GM18498 (cell line): ENCODE data around the gene STARD10.

ENCODE experiments used
- ATAC-seq: cut with Tn5 transposase; IDR thresholded peaks from one replicate; pipeline ENCODE4 v1.9.1; 2021; ENCODE audit warnings: mild to moderate bottlenecking, moderate library complexity; ENCODE audit not compliant: unreplicated experiment

Gene STARD10

DNA sequence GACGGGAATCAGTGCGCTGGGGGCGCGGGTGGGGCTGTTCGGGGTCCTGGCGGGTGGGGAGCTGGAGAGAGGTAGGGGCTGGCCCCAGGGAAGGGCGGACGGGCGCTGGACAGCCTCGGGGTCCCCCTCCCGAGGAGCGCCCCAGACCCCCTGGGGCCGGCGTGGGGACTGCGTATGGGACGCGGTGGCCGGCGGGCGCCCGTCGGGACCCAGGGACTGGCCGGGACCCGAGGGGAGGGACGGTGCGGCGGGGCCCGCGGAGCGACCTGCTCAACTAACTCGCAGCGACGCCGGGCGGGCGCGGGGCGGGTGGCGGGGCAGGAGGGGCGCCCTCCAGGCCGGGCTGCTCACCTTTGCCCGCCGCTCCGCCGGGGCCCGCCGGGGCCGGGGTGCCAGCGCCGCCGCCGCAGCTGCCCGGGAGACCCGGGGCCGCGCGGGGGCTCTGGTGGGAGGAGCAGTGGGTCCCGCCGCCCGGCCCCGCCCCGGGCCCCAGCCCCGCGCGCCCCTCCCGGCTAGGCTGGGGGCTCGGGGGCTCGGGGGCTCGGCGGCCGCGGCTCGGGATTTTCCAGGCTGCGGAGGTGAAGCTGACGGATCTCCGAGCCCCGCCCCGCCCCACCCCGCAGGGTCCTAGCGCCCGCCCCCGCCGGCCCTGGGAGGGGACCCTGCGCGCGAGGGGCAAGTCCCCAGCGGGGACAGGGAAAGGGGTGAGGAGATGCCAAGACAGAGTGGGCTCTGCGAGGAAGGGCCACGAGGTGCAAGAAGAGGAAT lies 12.3 kb downstream of the STARD10 start:
- ATAC-seq: peak; percentile 57

DNA sequence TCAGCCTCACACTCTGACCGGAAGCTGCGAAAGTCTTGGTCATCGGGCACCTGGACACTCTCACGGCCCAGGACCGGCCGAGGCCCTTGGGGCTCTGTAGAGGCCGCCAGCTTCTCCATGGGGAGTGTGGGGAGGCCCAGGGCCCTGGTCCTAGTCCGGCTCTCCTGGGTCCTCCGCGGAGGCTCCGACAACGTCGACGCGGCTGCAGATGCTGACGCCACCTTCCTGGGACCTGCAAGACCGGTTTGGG lies 12.9 kb downstream of the STARD10 start:
- no peak for ATAC-seq

DNA sequence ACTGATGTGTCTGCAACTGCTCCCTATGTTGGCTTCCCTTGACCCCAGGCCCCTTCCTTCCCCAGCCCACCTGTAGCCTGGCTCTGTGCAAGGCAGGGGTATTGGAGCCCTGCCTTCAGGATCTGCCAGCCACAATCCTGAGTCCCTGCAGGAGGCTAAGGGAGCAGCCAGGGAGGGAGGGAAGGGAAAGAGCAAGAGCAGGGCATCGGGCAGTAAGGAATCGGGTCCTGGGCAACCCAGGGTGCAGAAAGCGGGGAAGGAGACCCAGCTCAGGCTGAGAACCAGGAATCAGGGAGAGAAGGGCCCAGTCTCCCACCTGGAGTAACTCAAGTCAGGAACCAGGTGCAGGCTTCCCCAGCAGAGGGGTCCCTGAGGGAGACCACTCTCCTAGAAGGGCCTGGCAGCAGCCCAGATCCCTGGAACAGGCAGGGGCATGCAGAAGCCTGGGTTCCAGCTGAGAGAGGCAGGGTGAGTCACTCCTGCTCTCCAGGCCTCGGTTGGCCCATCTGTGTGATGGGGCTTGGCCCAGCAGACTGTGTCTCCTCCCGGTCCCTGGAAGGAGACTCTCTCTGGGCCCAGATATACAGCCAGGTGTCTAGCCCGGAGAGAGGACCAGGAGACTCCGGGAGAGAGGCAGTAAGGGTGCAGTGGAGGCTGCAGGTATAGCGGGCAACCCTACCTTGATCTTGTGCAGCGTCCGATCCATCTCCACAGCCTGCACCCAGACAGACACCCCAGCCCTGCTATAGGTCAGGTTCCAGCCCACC lies 13.4 kb downstream of the STARD10 start:
- ATAC-seq: no peak

DNA sequence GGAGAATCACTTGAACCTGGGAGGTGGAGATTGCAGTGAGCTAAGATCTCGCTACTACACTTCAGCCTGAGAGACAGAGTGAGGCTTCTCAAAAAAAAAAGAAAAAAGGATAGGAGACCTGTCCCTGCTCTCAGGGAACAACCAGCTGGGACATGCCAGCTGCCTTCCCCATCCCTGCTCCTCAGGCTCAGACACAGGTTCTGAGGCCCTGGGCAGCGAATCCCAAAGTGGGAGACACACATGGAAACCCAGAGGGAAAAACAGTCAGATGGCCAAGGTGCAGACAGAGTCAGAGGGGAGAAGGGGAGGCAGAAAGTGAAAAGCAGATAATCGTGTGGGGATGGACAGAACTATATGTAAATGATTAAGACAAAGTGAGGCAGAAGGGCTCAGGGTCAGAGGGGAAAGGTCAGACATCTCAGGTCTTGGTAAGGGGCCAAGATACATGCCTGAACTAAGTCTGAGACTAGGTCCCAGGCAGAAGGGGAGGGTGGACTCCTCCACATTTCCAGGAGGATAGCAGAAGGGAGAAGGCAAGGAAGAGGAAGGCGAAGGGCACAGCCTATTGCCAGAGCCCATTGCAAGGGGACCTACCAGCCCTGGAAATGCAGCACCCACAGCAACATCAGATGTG lies 14.2 kb downstream of the STARD10 start:
- ATAC-seq: no peak

DNA sequence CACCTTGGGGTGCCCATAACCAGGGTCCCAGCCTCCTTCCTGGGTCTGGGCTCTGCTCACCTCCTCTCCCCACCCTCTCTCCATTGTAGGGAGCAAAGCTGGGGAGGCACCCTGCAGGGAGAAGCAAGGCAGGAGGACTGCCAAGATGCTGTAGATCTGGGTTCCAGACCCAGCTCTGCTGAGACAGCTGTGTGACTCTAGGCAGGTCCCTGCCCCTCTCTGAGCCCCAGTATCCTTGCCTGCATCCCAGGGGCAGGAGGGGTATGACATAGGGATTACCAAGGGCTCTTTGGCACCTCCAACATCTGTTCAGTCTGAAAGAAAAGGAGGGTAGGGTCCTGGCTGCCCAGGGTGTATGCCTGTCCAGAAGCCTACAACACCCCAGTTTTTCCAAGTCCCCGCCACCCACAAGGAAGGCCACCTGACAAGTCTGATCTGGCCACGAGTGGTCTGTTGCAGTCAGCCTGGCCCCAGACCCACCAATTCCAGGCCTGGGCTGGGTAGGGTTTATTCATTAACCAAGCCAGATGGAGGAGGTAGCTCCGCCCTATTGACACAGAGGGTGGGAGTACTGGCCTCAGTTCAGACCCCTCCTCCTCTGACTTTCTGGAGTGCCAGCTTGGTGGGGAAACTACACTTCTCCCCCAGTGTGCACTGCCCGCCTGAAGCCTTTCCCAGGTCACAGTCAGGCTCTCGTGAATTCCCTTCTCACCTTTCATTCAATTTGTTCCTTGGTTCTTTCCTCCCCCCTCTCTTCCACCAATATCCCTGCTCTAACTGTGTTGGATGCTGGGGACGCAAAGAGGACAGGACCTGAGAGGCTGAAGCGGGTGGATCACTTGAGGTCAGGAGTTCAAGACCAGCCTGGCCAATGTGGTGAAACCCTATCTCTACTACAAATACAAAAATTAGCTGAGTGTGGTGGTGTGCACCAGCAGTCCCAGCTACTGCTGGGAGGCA lies 15.0 kb downstream of the STARD10 start:
- no peak for ATAC-seq

DNA sequence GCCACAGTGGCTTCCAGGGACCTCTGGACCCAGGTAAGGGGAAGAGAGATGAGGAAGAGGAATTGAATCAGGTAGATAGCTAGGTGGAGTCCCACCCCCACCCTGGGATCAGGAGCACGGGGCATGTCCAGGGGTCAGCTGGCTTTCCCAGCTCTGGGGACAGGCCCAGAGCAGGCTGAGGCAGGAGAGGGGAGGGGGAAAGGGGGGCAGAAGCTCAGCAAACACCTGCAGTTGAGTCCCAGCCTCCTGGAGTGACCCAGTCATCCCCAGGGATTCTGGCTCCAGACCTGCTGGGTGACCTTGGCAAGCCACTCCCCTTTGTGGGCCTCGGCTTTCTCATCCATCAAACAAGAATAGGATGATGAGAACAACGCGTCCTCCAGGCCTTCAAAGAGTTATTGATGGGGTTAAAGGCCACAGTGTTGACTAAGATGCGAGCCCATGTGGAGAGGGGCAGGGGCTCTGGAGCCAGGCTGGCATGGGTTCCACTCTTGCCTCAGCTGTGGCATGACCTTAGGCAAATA lies 16.0 kb downstream of the STARD10 start:
- no peak for ATAC-seq

DNA sequence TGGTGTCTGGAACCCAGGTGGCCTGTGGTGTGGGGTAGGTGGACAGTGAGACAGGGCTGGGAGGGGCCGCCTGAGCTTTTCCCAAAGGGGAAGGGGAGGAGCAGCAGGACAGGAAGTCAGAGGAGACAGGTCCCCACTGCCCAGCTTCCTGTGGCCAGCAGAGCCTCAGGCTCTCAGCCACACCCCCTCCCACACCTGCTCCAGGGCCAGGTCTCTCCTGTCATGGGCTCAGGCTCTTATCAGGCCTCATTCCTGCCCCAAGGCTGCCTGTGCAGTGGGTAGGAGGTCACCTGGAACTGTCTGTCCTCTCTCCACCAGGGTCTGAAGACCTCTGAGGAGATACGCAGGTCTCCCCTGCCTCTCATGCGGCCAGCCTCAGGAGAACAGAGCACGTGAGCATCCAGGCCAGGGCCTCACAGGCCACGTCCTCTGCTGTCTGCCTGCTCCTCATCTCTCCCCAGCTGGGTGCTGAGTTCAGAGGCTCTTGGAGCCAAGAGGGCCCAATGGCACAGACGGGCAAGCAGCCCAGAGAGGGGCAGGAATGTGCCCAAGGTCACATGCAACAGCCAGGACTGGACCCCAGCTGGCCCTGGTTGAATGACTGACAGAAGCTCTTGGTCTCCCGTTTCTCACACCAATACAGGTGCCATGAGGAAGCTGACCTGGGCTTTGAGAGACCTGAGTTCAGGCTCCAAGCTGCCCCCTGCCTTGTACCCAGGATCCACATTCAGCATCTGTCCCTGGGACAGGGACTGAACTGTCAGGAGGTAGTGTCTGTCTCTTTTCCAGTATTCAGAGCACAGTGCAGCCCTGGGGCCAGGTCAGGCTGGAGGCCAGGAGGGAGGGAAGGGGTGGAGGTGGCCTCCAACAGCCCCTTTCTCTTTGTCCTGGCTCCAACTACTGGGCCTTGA lies 16.7 kb downstream of the STARD10 start:
- no peak for ATAC-seq

DNA sequence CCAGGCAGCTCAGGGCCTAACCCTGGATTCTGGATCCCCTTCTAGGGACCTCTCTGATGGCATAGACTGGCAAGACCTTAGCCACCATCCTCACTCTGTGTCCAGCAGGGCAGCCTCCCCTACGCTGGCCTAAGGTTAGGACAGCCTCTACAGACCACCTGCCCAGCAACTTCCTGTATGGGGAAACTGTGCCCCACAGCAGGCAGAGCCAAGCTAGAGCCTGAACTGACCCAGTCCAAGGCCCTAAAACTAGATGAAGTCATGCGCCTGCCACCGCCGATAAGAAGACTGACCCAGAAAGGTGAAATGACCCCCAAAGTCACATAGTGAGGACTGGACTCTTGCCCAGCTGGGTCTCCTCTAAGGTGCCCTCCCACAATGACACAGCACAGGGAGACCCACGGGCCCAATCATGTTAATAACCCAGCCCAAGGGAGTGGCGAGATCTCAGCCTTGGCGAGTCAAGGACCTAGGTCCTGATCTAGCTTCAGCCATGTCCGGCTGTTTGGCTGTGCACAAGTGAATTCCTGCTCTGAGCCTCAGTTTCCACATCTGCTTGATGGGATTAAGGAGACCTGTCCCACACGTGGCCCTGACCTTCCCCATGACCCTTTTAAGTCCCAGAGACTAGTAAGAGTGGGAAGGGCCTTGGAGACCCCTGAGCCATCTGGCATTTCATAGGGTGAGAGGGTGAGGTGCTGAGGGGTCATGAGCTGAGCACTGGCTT lies 17.6 kb downstream of the STARD10 start:
- no peak for ATAC-seq

DNA sequence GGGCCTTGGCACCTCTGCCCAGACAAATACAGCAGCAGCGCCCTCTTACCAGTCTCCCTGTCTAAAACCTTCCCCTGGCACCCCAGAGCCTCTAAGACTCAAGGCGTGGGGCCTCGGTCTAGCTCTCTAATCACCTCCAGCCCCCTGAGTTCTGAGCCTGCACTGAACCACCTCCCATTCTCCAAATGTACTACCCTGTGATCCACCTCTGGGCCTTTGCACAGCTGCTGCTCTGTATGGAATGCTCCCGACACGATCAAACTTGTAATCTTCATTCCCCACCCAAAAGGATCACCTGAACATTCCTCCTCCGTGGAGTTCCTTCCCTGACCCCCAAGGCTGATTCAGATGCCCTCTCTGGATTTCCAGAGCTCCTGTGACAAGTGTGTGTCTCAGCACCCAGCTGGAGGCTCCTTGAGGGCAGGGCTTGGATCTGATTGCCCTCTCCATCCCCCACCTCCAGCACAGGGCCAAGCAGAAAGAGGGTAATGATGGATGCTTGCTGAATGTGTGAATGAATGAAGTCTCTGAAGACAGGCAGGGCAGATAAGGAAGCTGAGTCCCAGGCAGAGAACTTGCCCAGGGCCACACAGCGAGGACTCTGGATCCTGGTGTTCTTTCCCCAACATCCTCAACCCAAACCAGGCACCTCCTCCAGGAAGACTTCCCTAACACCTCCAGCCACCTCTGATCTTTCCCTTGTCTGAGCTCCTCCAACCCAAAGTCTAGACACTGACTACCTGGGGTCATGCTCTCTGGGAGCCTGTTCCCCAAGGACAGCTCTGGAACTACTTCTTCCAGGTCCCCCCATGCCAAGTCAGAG lies 18.3 kb downstream of the STARD10 start:
- no peak for ATAC-seq

DNA sequence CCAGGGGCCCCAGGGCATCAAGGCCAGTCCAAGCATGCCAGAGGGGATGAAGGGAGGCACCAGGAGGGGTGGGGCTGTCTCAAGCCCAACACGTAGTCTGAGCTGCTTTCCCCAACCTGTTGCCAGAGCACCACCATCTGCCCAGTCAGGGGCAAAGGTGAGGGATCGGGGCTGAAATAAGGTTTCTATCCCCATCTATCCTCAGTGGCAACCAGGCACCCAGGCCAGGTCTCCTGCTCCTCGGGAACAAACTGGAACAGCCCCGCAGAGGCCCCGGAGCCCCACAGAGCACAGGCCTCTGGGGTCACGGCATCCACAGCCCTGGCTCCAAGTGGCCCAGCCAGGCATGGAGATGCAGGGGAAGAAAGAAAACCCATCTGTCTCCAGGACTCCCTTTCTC lies 19.3 kb downstream of the STARD10 start:
- ATAC-seq: no peak

DNA sequence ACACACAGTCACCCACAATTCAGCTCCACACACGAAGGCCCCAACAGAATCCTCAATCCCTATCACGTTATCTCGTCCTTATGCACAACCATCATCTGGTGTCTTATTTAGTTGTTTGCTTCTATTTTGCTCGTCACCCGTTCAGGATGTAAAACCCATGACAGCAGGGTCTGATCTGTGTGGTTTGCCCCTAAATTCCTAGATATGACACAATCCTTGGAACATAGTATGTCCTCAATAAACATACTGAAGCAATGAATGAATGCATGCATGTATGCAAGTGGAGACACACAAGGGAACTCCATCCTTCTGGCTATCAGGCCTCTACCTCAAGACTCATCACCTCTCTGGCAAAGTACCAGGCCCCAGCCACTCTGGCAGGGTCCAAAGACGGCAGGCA lies 20.2 kb downstream of the STARD10 start:
- ATAC-seq: no peak

DNA sequence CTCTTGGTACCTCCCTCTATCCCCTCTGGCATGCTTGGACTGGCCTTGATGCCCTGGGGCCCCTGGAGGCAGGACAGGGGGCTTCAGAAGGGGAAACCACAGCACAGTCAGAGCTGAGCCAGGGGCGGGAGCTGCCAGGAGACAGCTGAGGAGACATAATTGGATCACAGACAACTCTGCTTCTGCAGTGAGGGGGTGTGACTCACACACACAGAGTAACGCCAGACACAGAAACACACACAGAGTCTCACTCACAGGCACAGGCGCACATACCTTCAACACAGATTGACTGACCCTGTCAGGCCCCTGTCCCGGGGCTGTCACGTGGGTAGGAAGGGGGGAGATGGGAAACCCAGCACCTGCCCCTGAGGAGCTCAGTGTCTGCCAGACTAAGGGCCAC lies 20.6 kb downstream of the STARD10 start:
- no peak for ATAC-seq

DNA sequence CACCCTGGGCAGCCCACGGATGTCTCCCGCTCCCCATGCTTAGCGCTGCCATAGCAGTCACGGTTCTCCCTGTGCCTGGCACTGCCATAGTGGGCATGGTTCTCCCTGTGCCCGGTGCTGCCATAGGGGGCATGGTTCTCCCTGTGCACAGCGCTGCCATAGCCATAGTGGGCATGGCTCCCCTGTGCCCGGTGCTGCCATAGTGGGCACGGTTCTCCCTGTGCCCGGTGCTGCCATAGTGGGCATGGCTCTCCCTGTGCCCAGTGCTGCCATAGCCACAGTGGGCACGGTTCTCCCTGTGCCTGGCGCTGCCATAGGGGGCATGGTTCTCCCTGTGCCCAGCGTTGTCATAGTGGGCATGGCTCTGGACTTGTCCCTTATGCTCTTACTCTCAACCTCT lies 21.8 kb downstream of the STARD10 start:
- no peak for ATAC-seq

DNA sequence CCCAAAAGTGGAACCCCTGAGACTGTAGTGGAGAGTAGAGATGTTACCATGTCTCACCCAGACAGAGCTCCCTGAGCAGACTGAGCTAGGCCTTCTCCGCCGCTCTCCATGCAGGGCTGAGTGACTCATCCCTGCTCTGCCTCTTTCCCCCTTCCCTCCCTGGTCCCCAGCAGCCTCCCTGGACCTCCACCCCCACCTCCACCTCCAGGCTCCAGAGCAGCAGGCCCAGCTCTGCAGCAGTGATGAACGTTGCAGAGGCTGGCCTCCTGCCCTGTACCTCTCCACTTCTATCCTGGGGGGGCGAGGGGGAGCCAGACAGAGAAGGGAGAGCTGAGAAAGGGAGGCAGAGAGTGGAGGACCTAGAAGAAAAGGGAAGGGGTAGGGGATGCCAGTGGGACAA lies 22.3 kb downstream of the STARD10 start:
- ATAC-seq: no peak

DNA sequence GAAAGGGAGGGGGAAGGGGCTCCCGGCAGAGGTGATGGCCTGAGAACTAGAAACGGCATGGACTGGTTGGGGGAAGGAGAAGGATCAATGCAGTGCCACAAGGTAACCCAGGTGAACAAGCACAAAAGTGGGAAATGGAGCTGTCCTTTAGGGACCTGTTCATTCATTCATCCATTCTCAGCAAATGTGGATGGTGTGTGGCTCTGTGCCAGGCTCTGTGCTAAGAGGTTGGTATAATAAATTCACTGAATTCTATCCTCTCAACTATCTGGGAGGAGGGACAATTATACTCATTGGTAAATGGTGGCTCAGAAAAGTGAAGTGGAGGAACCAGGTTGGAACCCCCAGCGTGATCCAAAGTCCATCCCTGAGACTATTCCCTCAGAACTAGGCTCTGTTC lies 23.0 kb downstream of the STARD10 start:
- ATAC-seq: no peak

DNA sequence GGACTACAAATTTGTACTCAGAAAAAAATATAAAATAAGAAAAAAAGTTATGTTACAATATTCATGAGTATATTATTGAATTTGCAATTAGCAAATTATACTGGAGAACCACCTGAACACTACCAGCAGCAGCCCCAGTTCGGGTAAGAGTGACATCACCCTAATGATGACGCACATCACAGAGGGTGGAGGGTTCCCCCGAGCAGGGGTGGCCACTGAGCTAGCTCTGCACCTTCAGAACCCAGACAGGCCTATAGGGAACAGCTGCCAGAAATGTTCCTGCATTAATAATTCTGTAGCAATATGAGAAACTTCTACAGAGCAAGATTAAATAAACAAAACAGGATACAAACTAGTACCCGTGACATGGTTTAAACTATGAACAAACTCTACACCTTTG lies 24.2 kb downstream of the STARD10 start:
- ATAC-seq: no peak

DNA sequence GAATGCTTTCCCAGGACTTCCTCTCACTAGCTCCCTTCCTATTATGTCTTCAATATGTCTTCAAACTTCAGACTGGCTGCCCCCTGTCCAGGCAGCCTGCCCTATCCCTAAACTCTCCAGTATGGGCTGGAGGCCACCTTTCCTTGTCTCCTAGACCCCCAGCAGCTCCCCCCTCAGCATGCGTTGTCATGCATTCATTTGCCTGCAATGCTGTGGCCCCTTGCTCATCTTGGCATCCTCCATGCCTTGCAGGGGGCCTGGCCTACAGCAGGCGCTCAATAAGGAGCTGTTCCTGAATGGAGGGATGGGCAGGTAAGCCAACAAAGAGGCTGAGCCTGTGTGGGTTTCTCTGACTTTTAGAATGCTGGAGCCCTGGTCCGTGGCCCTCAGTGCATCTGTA lies 25.3 kb downstream of the STARD10 start:
- no peak for ATAC-seq
